Heart left ventricle (tissue), 13 donors: Measurements from ENCODE around the gene LRRC53.

Experiments
- POLR2A ChIP-seq, 2 donors: fragments of 450-650 bp; IDR thresholded peaks; one replicate each; pipeline ENCODE4 v1.6.1; 2017; ENCODE audit warnings: antibody characterized with exemption in 2 of 2, mild to moderate bottlenecking in 2 of 2, moderate library complexity in 2 of 2
- TF ChIP-seq, protein P1 (sequence below), 12 donors: fragments of 200-600 bp; sonication (generic) in 4 of 12; IDR thresholded peaks; one replicate each; pipeline versions ENCODE4 v1.5.0 to v1.8.0; 2018 to 2022; ENCODE audit warnings: antibody characterized with exemption in 12 of 12, mild to moderate bottlenecking in 5 of 12
- donor health status: ischemic (EF 13 %, LVEDD 7.1; RV severe dilation, severe dysfunction).
- donor health status: DM: no; HTN: yes; CAD: no.
- donor health status: DM: no; HTN: no; CAD: no.
- donor health status: ischemic (EF 25% LVEDD 6.9; RV normal size, moderate dysfunction).
- donor health status: ischemic (EF 25% LVEDD 5.7; RV mildly dilated, moderate dysfunction).
- donor health status: ischemic (EF 35%, LVEDD 5.7; RV mildly dilated, moderate dysfunction).
- donor health status: nonischemic (EF 11% LVEDD 7.7; RV severe dilation, severe dysfunction).
- donor health status: DM: yes; HTN: yes; CAD: no.
- donor health status: PGD.
- donor health status: ischemic (EF 29% LVEDD 5.4; RV normal size, mild dysfunction).
- donor health status: nonischemic (EF 23%, LVEDD 6.1; RV moderate dilation, normal function).

DNA sequence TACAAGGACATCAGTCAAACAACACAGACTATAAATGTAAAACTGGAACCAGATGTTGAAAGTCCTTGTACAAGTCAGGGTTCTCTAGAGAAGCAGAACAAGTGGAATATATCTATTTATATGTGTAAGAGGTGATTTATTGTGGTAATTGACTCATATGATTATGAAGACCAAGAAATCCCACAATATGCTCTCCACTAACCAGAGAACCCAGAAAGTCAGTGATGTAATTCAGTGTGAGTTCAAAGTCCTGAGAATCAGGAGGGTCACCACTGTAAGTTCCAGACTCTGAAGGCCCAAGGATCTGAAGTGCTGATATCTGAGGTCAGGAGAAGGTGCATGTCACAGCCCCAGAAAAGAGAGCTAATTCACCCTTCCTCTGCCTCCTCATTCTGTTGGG, 57.0 kb downstream of the LRRC53 start:
- TF ChIP-seq, protein P1, sequence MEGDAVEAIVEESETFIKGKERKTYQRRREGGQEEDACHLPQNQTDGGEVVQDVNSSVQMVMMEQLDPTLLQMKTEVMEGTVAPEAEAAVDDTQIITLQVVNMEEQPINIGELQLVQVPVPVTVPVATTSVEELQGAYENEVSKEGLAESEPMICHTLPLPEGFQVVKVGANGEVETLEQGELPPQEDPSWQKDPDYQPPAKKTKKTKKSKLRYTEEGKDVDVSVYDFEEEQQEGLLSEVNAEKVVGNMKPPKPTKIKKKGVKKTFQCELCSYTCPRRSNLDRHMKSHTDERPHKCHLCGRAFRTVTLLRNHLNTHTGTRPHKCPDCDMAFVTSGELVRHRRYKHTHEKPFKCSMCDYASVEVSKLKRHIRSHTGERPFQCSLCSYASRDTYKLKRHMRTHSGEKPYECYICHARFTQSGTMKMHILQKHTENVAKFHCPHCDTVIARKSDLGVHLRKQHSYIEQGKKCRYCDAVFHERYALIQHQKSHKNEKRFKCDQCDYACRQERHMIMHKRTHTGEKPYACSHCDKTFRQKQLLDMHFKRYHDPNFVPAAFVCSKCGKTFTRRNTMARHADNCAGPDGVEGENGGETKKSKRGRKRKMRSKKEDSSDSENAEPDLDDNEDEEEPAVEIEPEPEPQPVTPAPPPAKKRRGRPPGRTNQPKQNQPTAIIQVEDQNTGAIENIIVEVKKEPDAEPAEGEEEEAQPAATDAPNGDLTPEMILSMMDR (IDR thresholded peaks at IDR 0.05) = no peak
- no peak for TF ChIP-seq POLR2A (IDR thresholded peaks at IDR 0.05)
